Spinal cord (tissue), 10 donors: ENCODE measurements around the gene NOTCH4. TPM values are rescaled to one million over a fixed set of nuclear protein-coding genes. Genes with fewer than 3 reads are reported as not detected.

ENCODE experiments used
- DNase-seq, 6 donors: peaks; one replicate each; pipeline versions ENCODE4 v3.0.0 to v3.0.0-alpha.2; 2013 to 2015; ENCODE audit warnings: low spot score in 6 of 6, low read depth in 4 of 6
- H3K27ac ChIP-seq: one replicate; pipeline ENCODE4 v1.5.1; 2013; ENCODE audit warnings: low read depth, low read length, control low read depth
- H3K27me3 ChIP-seq: one replicate; pipeline ENCODE4 v1.6.1; 2013; ENCODE audit warnings: low read length; ENCODE audit not compliant: control insufficient read depth, insufficient read depth
- H3K36me3 ChIP-seq: one replicate; pipeline ENCODE4 v1.6.1; 2013; ENCODE audit warnings: low read length; ENCODE audit not compliant: control insufficient read depth, insufficient read depth
- H3K4me1 ChIP-seq: one replicate; pipeline ENCODE4 v1.6.1; 2013; ENCODE audit warnings: low read length; ENCODE audit not compliant: control insufficient read depth, insufficient read depth
- H3K4me3 ChIP-seq: one replicate; pipeline ENCODE4 v1.5.1; 2013; ENCODE audit warnings: low read depth, low read length, control low read depth
- H3K9me3 ChIP-seq: one replicate; pipeline ENCODE4 v1.6.1; 2013; ENCODE audit warnings: low read length; ENCODE audit not compliant: control insufficient read depth, insufficient read depth
- WGBS: methylation state at CpG from one replicate; pipeline ENCODE4 v1.1.5; 2013; ENCODE audit warnings: missing lambda C conversion rate; ENCODE audit not compliant: insufficient coverage; 5-methylcytosine and 5-hydroxymethylcytosine counted together
- polyA plus RNA-seq, 2 donors: library from polyadenylated mRNA; unstranded; fragments of 120-200 nt; gene quantifications; one replicate each; pipeline ENCODE4 v1.2.1, GENCODE V29; 2013; ENCODE audit not compliant: insufficient read length in 2 of 2
- total RNA-seq, 2 donors: library from RNA; depleted of rRNA in 1 of 2; stranded (reverse); fragments of 120-200 nt in 1 of 2; fragments of >200 nt in 1 of 2; gene quantifications; one replicate each; pipeline versions ENCODE4 v1.2.3 to v1.2.4, GENCODE V29; 2013 to 2014
- donor health status: healthy.

NOTCH4 gene
- total and polyA plus RNA-seq, 4 donors, result 8.5 to 31.2 (median 18.1) TPM

DNA sequence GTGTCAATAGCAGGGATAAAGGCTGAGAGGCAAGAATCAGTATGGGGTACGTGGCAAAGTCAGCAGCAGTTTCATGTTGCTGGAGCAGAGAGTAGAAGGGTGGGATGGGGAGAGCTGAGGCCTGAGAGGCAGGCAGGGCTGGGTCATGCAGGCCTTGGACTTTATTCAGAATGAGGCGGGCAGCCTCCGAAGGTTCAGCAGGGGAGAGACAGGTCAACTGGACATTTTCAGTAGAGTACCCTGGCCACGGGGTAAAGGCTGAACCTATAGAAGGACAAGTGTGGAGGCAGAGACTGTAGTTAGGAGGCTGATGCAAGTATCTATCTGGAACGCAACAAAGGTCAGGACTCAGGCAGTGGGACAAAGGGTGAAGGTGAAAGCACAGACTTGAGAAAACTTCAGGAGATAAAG, 13.7 kb downstream of the NOTCH4 start:
- no peak for DNase-seq
- no peaks in the 10 kb centered on the region for H3K36me3 ChIP-seq
- no peak overlapping the region for H3K27ac ChIP-seq
- H3K4me1 ChIP-seq, result no peaks in the 10 kb centered on the region
- H3K27me3 ChIP-seq, result no peaks in the 10 kb centered on the region
- 91% methylated on average over 5 of the region's 5 CpGs for WGBS
- no peaks in the 10 kb centered on the region for H3K9me3 ChIP-seq
- no peak overlapping the region for H3K4me3 ChIP-seq

DNA sequence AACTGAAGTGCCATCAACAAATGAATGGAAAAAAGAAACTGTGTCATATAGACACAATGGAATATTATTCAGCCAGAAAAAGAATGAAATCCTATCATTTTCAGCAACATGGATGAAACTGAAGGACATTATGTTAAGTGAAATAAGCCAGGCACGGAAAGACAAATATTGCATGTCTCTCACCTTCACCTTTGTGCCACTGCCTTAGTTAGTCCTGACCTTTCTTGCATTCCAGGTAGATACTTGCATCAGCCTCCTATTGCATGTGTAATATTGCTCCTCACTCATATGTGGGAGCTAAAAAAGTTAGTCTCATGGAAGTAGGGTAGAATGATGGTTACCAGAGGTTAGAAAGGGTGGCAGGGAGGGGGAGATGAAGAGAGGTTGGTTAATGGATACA, 14.9 kb downstream of the NOTCH4 start:
- Histone ChIP-seq H3K4me3 (no peak overlapping the region), H3K4me1 (peaks cover under 1% of the 10 kb centered on the region), H3K9me3 (no peaks in the 10 kb centered on the region), H3K27ac (no peak overlapping the region), H3K27me3 (no peaks in the 10 kb centered on the region), H3K36me3 (no peaks in the 10 kb centered on the region)
- DNase-seq, result no peak
- no CpG with 5 or more reads among the region's 1 CpG for WGBS

DNA sequence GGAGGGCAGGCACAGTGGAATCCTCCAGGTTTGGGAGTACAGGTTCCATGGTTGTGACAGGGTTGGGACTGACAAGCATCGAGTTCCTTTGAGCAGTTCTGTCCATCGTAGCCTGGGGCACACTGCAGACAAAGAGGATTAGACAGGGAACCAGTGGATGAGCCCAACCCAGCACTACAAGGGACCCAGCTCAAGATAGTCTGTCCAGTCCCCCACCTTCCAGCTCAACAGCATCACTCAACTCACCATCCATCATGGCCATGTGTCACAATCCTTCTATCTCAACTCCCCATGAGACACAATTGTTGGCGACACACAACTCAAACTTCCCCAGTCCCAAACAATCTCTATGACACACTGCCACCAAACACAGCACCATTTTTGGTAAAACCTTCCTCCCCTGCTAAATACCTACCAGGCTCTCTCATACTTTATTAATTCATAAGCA, 19.6 kb downstream of the NOTCH4 start:
- Histone ChIP-seq H3K4me3 (no peak overlapping the region), H3K27me3 (no peaks in the 10 kb centered on the region), H3K36me3 (no peaks in the 10 kb centered on the region), H3K9me3 (no peaks in the 10 kb centered on the region), H3K4me1 (peaks cover 12% of the 10 kb centered on the region), H3K27ac (no peak overlapping the region)
- no peak for DNase-seq
- WGBS, result 94% methylated on average over 3 of the region's 3 CpGs

DNA sequence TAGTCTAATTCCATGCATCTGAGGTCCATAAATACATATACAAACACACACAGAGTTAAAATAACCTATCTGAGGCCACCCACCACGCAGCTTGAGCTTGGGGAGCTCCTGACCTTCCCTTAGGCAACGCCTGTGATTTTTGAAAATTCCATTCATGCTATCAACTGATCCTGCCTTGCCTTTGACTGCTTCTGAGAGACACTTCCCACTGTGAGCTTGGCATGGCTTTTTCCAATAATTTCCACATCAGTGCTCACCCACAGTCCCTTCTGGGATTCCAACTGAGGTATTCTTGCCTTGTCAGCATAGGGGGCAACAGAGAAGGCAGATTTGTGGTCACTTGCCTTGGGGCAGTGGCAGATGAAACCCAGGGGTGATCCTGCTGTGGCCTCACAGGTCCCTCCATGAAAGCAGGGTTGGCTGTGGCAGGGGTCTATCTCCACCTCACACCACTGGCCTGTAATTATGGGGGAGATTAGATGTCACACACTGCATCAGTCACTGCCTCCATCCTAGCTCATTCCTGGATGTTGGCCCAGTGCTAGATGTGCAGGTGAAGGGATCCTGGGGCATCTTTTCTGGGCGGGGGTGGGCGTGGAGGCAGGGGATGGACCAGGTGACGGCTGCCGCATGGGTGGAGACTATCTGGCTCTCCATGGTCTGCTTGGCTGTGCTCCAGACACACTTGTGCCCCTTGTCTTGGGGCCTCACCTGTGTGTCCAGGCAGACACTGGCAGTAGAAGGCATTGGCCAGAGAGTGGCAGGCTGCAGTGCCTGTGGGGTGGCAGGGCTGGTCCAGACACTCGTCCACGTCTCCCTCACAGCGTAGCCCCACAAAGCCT, 20.2 kb downstream of the NOTCH4 start:
- no peak overlapping the region for H3K27ac ChIP-seq
- H3K27me3 ChIP-seq, result no peaks in the 10 kb centered on the region
- H3K4me1 ChIP-seq, result peaks cover 12% of the 10 kb centered on the region
- no peaks in the 10 kb centered on the region for H3K9me3 ChIP-seq
- peak in 2 of 6 donors; percentile 64 to 72 for DNase-seq
- no peaks in the 10 kb centered on the region for H3K36me3 ChIP-seq
- H3K4me3 ChIP-seq, result no peak overlapping the region
- 62% methylated on average over 8 of the region's 9 CpGs for WGBS

DNA sequence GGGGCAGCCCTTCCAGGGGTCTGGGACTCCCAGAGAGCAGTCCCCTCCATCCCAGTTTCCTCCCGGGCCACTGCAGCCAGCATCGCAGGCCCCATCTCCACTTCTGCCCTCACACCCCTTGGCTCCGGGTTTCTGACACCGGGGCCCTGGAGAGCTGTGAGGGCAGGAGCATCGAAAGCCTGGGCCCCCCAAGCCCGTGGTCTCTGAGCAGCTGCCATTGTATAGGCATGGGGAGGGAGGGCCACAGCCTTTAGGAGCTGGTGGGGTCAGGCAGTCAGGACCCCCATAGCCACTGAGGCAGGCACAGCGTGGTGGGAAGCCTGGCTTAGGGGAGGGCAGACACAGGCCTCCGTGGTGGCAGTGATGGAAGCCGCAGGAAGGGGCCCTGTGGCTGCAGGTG, 21.7 kb downstream of the NOTCH4 start:
- no peak for DNase-seq
- Histone ChIP-seq H3K9me3 (no peaks in the 10 kb centered on the region), H3K4me3 (no peak overlapping the region), H3K36me3 (no peaks in the 10 kb centered on the region), H3K27me3 (no peaks in the 10 kb centered on the region), H3K4me1 (peaks cover 18% of the 10 kb centered on the region), H3K27ac (no peak overlapping the region)
- WGBS, result 84% methylated on average over 5 of the region's 9 CpGs

DNA sequence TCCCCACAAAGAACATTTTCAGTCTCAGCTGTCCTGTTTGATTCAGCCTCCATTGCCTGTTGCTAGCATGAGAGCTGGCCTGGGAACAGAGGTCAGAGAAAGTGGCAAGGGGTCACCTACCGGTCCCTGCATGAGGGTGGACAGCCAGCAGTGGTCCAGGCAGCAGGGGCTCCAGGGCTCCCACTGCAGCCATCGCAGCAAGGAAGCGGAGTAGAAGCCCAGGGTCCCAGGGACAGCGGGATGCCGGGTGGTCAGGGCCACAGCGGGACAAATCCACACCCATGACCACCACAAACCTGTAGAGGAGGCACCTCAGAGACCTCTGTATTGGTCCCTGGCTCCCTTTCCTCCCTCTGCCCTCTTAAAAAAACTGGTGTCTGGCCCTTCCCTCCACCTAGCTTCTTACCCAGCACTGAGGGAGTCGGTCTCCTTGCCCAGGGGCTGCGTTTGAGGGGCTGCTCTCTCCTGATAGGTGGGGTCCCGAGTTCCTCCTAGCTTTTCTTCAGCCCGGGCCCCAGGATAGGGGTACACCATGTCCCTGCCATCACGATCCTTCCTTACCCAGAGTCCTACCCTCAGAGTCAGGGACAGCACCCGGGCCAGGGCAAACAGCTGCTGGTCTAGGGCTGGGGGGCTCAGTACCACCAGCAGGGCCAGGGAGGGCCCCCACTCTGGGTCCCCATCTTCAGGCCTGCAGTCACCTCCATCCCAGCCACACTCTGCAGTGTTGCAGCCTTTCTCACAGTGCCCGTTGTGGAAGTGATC, 23.0 kb downstream of the NOTCH4 start:
- Histone ChIP-seq H3K27me3 (no peaks in the 10 kb centered on the region), H3K4me3 (no peak overlapping the region), H3K27ac (no peak overlapping the region), H3K4me1 (peaks cover 31% of the 10 kb centered on the region), H3K36me3 (no peaks in the 10 kb centered on the region), H3K9me3 (no peaks in the 10 kb centered on the region)
- 83% methylated on average over 12 of the region's 13 CpGs for WGBS
- no peak for DNase-seq

DNA sequence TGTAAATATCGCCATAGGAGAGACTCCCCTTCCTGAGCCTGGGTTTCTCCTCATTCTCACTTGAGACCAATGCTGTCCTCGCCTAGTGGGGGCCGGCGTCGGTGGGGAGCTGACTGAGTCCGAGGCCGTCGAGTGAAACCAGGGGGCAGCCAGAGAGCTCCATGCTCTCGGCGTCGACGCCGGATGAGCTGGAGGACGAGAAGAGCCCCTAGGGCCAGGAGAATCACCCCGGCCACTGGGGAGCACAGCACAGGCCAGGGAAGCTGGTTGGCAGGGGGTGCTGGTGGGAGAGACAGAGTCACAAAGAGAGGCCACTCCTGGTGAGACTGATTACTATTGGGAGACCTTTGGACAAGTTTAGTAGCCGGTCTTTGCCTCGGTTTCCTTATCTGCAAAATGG, 25.0 kb downstream of the NOTCH4 start:
- Histone ChIP-seq H3K27me3 (no peaks in the 10 kb centered on the region), H3K36me3 (no peaks in the 10 kb centered on the region), H3K27ac (no peak overlapping the region), H3K4me3 (no peak overlapping the region), H3K4me1 (peaks cover 40% of the 10 kb centered on the region), H3K9me3 (no peaks in the 10 kb centered on the region)
- 89% methylated on average over 17 of the region's 17 CpGs for WGBS
- no peak for DNase-seq

DNA sequence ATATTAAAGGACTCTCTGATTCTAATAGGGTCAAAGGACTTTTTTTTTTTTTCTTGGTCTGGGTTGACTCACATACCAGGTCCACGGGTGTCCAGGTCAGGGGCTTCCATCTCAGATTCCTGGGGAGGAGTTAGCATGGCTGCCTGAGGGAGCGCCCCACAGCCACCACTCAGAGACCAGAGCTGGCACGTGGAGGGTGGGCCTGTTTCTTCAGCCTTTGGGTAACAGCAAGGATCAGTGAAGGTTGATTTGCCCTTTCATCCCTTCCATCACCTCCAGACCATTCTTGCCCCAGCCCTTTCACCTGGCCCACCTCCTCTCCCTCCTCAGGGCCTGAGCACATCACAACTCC, 25.5 kb downstream of the NOTCH4 start:
- no peaks in the 10 kb centered on the region for H3K36me3 ChIP-seq
- H3K27me3 ChIP-seq, result no peaks in the 10 kb centered on the region
- peaks cover 35% of the 10 kb centered on the region for H3K4me1 ChIP-seq
- no peak overlapping the region for H3K27ac ChIP-seq
- H3K9me3 ChIP-seq, result no peaks in the 10 kb centered on the region
- no peak overlapping the region for H3K4me3 ChIP-seq
- 71% methylated on average over 1 of the region's 3 CpGs for WGBS
- DNase-seq, result no peak

DNA sequence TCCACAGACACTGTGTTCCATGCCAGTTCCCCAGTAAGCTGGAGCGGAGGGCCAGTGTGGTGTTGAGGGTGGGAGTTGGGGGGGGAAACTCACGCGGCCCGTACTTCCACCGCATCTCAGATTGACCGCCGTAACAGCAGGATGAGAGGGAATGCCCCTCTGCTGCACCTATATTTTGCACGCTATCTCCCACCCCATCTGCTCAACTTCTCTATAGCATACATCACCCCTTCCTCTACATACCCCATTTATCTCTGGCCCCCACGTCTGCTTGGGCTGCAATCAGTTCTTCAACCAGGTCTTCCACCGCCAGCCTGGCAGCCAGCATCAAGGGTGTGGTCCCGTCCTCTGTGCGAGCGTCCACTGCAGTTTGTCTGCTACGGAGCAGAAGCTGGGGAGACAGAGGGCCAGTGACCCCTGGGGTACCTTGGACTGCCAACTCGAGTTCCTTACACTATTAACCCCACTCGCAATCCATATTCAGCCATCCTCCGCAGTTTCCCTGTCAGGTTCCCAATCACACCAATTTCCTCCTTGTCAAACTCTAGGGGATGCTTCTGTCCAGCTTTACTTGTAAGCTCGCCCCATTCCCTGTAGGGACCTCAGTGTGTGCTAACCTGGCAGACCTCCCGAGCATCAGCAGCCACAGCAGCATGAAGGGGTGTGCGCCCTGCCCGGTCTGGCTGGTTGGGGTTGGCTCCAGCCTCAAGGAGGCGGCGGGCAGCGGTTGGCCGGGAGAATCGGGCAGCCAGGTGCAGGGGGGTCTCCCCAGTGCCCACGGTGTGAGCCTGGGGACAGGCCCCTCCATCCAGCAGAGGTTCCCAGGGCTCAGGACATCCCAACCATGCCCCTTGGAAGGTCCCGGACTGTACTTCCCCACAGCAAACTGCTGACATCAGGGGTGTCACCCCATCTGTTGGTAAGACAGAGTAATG, 26.9 kb downstream of the NOTCH4 start:
- Histone ChIP-seq H3K4me1 (peaks cover 36% of the 10 kb centered on the region), H3K4me3 (peak overlapping the region; percentile 88), H3K36me3 (no peaks in the 10 kb centered on the region), H3K27me3 (no peaks in the 10 kb centered on the region), H3K27ac (peak overlapping the region; percentile 100), H3K9me3 (no peaks in the 10 kb centered on the region)
- peak in 2 of 6 donors; percentile 65 to 73 for DNase-seq
- WGBS, result 5% methylated on average over 23 of the region's 28 CpGs
